ENCODE measurements around the gene ZDHHC4.
A peak's percentile ranks its signal among the peaks of the same experiment; 100 is the strongest.
"Not testable (repeated sequence)": the region's sequence is repeated elsewhere in the genome, so short reads cannot be mapped to it uniquely, and the experiment has no call there.

ZDHHC4 gene

GRCh38 chr7:6565655-6566054 lies 11.6 kb upstream of the ZDHHC4 start:
- Histone ChIP-seq H3K36me3 (ENCODE audit: control insufficient read depth, insufficient read depth, low read length) (no peaks in the 10 kb centered on the region), H3K4me3 (replicated peaks; ENCODE audit: low read depth, low read length) (no peak overlapping the region), H3K27me3 (replicated peaks; ENCODE audit: control insufficient read depth, insufficient read depth, low read length) (no peaks in the 10 kb centered on the region)
- no peak for TF ChIP-seq CTCF (IDR thresholded peaks at IDR 0.05; ENCODE audit: insufficient read depth, low read length, poor library complexity, severe bottlenecking)
- no peak for DNase-seq (ENCODE audit: extremely low read depth, insufficient read length)

DNA sequence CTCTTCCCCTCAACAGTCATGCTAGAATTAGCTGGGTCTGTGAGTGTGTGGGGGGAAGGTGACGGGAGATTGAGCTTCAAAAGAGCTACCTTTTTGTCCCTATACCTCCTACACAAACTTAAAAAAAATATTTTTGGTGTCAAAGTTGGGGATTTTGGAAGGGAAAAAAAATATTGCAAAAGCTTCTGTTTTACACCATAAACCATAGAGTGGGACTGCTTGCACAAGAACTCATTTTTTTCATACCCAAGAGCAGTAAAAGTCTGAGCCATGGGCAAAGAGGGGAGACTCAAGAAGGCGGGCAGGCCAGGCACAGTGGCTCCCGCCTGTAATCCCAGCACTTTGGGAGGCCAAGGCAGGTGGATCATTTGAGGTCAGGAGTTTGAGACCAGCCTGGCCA lies 9.4 kb upstream of the ZDHHC4 start:
- no peaks in the 10 kb centered on the region for H3K27me3 ChIP-seq (replicated peaks; ENCODE audit: control insufficient read depth, insufficient read depth, low read length)

DNA sequence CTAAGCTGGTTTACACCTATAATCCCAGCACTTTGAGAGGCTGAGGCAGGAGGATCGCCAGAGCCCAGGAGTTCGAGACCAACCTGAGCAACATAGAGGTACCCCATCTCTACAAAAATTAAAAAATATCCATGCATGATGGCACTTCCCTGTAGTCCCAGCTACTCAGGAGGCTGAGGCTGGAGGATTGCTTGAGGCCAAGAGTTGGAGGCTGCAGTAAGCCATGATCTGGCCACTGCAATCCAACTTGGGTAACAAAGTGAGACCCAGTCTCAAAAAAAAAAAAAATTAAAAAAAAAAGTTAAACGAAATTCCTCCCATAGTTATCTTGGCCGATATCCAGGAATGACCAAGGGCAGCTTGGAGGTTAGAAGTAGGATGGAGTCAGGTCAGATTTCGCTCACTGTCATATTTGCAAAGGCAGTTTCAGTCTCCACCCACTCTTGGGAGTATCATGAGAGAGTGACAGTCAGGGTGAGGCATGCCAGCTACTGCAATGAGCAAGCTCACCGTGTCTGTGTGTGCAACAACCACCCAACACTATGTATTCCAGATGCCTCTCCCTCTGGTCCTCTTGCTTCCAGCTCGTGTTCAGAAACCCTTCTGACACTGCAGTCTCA lies 6.0 kb upstream of the ZDHHC4 start:
- Histone ChIP-seq H3K4me3 (replicated peaks; ENCODE audit: low read depth, low read length) (no peak overlapping the region), H3K27me3 (replicated peaks; ENCODE audit: control insufficient read depth, insufficient read depth, low read length) (no peaks in the 10 kb centered on the region), H3K36me3 (ENCODE audit: control insufficient read depth, insufficient read depth, low read length) (no peaks in the 10 kb centered on the region)
- DNase-seq (ENCODE audit: extremely low read depth, insufficient read length), result no peak
- no peak for TF ChIP-seq CTCF (IDR thresholded peaks at IDR 0.05; ENCODE audit: insufficient read depth, low read length, poor library complexity, severe bottlenecking)

More for the DNA sequence above, 9.4 kb upstream of the ZDHHC4 start:
- Histone ChIP-seq H3K4me3 (replicated peaks; ENCODE audit: low read depth, low read length) (no peak overlapping the region), H3K36me3 (ENCODE audit: control insufficient read depth, insufficient read depth, low read length) (no peaks in the 10 kb centered on the region)
- DNase-seq (ENCODE audit: extremely low read depth, insufficient read length), result no peak
- no peak for TF ChIP-seq CTCF (IDR thresholded peaks at IDR 0.05; ENCODE audit: insufficient read depth, low read length, poor library complexity, severe bottlenecking)

DNA sequence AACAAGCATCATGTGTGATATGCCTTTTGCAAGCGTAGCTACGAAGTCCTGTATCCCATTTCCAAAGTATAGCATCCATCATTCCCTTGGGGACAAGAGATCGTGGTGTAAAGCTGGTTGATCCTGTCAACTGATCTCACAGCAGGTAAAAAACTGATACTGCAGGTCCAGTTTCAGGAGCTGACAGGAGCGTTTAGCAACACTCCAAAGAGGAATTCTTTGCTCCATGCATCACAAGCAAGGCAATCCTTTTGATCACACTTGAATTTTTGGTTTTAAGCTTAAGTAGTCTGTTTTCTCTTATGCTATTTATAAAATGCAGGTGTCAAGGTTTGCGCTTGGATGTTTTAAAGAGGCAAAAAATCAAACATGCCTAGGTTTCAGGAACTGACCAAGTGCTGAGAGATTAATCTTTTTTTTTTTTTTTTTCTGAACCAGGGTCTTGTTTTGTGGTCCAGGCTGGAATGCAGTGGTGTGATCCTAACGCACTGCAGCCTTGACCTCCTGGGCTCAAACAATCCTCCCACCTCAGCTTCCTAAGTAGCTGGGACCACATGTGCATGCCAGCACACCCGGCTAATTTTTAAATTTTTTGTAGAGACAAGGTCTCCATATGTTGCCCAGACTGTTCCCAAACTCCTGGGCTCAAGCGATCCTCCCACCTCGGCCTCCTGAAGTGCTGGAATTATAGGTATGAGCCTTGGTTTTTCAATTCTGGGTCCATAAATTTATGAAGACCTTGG lies 1.8 kb upstream of the ZDHHC4 start:
- Histone ChIP-seq H3K27me3 (replicated peaks; ENCODE audit: control insufficient read depth, insufficient read depth, low read length) (no peaks in the 10 kb centered on the region), H3K4me3 (replicated peaks; ENCODE audit: low read depth, low read length) (no peak overlapping the region), H3K36me3 (ENCODE audit: control insufficient read depth, insufficient read depth, low read length) (no peaks in the 10 kb centered on the region; the same call in 1 of the 2 replicates)
- DNase-seq (ENCODE audit: extremely low read depth, insufficient read length), result no peak
- TF ChIP-seq CTCF (IDR thresholded peaks at IDR 0.05; ENCODE audit: insufficient read depth, low read length, poor library complexity, severe bottlenecking), result no peak

- H3K36me3 ChIP-seq (ENCODE audit: control insufficient read depth, insufficient read depth, low read length), result peaks cover 3% of the 10 kb centered on the region; the same call in 1 of the 2 replicates
- peak overlapping the region; percentile 57 for H3K4me3 ChIP-seq (replicated peaks; ENCODE audit: low read depth, low read length)
- DNase-seq (ENCODE audit: extremely low read depth, insufficient read length), result no peak
- H3K27me3 ChIP-seq (replicated peaks; ENCODE audit: control insufficient read depth, insufficient read depth, low read length), result no peaks in the 10 kb centered on the region
- TF ChIP-seq CTCF (IDR thresholded peaks at IDR 0.05; ENCODE audit: insufficient read depth, low read length, poor library complexity, severe bottlenecking), result no peak
Measured at GRCh38 chr7:6576024-6576866, 1.0 kb upstream of the ZDHHC4 start.

- H3K36me3 ChIP-seq (ENCODE audit: control insufficient read depth, insufficient read depth, low read length); DNase-seq (ENCODE audit: extremely low read depth, insufficient read length); H3K27me3 ChIP-seq (replicated peaks; ENCODE audit: control insufficient read depth, insufficient read depth, low read length): not testable (repeated sequence)
- H3K4me3 ChIP-seq (replicated peaks; ENCODE audit: low read depth, low read length), result peak overlapping the region; percentile 70
Measured at GRCh38 chr7:6576867-6577368, 336 bp upstream of the ZDHHC4 start.

All from GM06990 (cell line).